Stimulated activated CD8-positive, alpha-beta memory T cell treated with anti-CD3 and anti-CD28 coated beads, Interleukin-15, amount 100 ng/mL, for 1 hour (primary cell): ENCODE results near the gene TMEM132E.
A peak's percentile ranks its signal among the peaks of the same experiment; 100 is the strongest.
"Not testable (repeated sequence)": the region's sequence is repeated elsewhere in the genome, so short reads cannot be mapped to it uniquely, and the experiment has no call there.

Experiments
- DNase-seq: peaks from one replicate; pipeline ENCODE4 v3.0.0-alpha.2; 2020; ENCODE audit warnings: low read depth

The TMEM132E gene

GRCh38 chr17:34579017-34579946 lies at the start of gene TMEM132E:
TSS of gene TMEM132E (plus strand) at chr17:34579582. CDS start at chr17:34581077, 1,495 bp downstream.
- no peak for DNase-seq

- DNase-seq = no peak
Observed at GRCh38 chr17:34530918-34531317, 48.5 kb upstream of the TMEM132E start.

- DNase-seq = no peak
Observed at GRCh38 chr17:34532281-34533065, 46.9 kb upstream of the TMEM132E start.

GRCh38 chr17:34533806-34534527 lies 45.4 kb upstream of the TMEM132E start:
- DNase-seq = no peak

GRCh38 chr17:34537445-34537844 lies 41.9 kb upstream of the TMEM132E start:
- DNase-seq = no peak

- DNase-seq = not testable (repeated sequence)
Observed at GRCh38 chr17:34538582-34538981, 40.8 kb upstream of the TMEM132E start.

- no peak for DNase-seq
Observed at GRCh38 chr17:34539881-34540280, 39.5 kb upstream of the TMEM132E start.

GRCh38 chr17:34542700-34543336 lies 36.6 kb upstream of the TMEM132E start:
- DNase-seq = peak; percentile 38

- DNase-seq = no peak
Observed at GRCh38 chr17:34547453-34548063, 31.8 kb upstream of the TMEM132E start.

GRCh38 chr17:34549966-34550365 lies 29.4 kb upstream of the TMEM132E start:
- DNase-seq = no peak

GRCh38 chr17:34553907-34554306 lies 25.5 kb upstream of the TMEM132E start:
- DNase-seq = no peak

- DNase-seq = no peak
Observed at GRCh38 chr17:34556384-34556783, 23.0 kb upstream of the TMEM132E start.

- DNase-seq = no peak
Observed at GRCh38 chr17:34556931-34557330, 22.5 kb upstream of the TMEM132E start.

- DNase-seq = no peak
Observed at GRCh38 chr17:34561328-34561727, 18.1 kb upstream of the TMEM132E start.

GRCh38 chr17:34562387-34562786 lies 17.0 kb upstream of the TMEM132E start:
- no peak for DNase-seq

- no peak for DNase-seq
Observed at GRCh38 chr17:34565713-34566112, 13.7 kb upstream of the TMEM132E start.

GRCh38 chr17:34566201-34566600 lies 13.2 kb upstream of the TMEM132E start:
- no peak for DNase-seq

- DNase-seq = no peak
Observed at GRCh38 chr17:34566873-34567272, 12.5 kb upstream of the TMEM132E start.

- DNase-seq = no peak
Observed at GRCh38 chr17:34567691-34568465, 11.5 kb upstream of the TMEM132E start.

GRCh38 chr17:34568953-34569352 lies 10.4 kb upstream of the TMEM132E start:
- DNase-seq = no peak

GRCh38 chr17:34569591-34569990 lies 9.8 kb upstream of the TMEM132E start:
- no peak for DNase-seq
